D721Med (cell line): ENCODE data around the gene LCN9.
"Not testable (repeated sequence)": the region's sequence is repeated elsewhere in the genome, so short reads cannot be mapped to it uniquely, and the experiment has no call there.

Source experiments
- DNase-seq: peaks from one replicate; pipeline ENCODE4 v3.0.0; 2011; ENCODE audit warnings: low spot score; ENCODE audit not compliant: insufficient read length
- FAIRE-seq: peaks from 2 replicates; lab custom pipeline; 2011; peaks lifted over from hg19 to GRCh38; lab: Jason Lieb, UNC
- CTCF ChIP-seq: IDR thresholded peaks from 2 replicates; pipeline ENCODE4 v1.5.1; 2012; ENCODE audit warnings: mild to moderate bottlenecking, control low read depth; ENCODE audit not compliant: insufficient read depth; ENCODE audit errors: missing control alignments

The LCN9 gene

DNA sequence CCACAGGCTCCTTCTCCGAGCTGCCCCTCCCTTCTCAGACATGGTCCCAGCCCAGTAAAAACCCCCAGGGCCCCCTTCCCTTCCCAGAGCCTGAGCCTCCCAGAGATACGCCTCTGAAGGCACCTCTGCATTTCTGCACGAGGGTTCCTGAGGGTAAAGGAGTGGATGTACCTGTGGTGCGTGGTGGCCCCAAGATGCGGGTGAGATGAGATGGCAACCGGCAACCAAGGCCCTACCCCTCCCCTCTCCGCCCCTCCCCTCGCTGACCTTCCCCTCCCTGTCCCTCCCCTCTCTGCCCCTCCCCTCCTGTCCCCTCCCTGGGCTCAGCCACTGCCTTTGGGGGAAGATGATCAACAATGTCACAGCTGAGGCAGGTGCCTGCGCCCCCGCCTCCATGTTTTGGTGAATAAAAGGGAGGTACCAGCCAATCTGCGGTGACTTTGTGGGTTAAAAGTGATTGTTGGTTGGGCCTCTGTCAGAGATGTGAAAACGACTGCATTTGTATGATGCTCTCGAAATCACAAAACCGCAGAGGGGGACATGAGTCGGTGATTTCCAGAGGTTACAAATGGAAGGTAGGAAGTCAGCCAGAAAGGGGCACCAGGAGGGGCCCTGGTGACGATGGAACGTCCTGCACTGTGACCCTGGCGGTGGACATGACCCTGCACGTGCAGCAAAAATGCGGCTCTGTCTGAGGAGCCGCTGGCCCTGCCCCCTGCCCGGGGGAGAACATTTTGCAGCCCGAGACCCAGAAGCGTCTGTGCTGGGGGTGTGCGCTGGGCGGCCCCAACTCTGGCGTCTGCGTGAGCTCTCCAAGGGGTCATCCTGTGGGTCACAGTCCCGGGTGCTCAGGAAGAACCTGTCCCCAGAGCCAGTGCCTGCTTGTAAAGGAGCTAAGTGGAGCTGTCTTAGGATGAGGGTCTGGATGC is 3.7 kb downstream of the LCN9 start:
- TF ChIP-seq CTCF: no peak
- FAIRE-seq: no peak

DNA sequence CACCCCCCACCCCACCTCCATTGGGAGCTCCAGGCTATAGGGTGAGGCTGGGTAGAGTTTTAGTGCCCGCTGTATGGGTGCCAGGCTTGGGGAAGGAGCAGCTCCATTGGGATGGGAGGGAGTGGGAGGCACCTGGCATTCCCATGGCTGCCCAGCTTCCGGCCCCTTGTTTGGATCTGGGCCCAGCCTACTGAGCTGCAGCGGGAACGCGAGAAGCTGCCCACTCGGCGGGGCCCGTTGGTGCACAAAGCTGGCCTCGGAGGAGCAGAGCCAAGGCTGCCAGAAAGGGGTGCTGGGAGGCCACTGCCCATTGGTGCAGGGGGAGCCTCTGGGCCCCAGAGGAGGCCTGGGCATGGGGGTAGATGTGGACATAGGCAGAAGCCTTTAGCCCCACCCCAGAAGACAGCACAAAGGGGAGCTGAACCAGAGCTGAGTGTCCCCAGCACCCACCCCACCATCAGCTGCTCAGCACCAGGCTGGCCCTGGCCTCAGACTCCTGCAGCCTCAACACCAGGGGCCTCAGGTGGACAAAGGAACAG is 4.4 kb downstream of the LCN9 start:
- DNase-seq (no peak), FAIRE-seq (no peak)
- no peak for TF ChIP-seq CTCF

More for the DNA sequence above, 3.7 kb downstream of the LCN9 start:
- DNase-seq: no peak

- not testable (repeated sequence) for DNase-seq, FAIRE-seq
Observed at GRCh38 chr9:135669018-135669417, 5.9 kb downstream of the LCN9 start.

GRCh38 chr9:135669616-135670285 is 6.6 kb downstream of the LCN9 start:
- no peak for TF ChIP-seq CTCF
- no peak for DNase-seq
- no peak for FAIRE-seq

GRCh38 chr9:135670721-135671590 is 7.8 kb downstream of the LCN9 start:
- TF ChIP-seq CTCF: no peak
- no peak for FAIRE-seq
- no peak for DNase-seq

GRCh38 chr9:135671591-135672041 is 8.5 kb downstream of the LCN9 start:
- FAIRE-seq (no peak), DNase-seq (peak; percentile 16)
- no peak for TF ChIP-seq CTCF

DNA sequence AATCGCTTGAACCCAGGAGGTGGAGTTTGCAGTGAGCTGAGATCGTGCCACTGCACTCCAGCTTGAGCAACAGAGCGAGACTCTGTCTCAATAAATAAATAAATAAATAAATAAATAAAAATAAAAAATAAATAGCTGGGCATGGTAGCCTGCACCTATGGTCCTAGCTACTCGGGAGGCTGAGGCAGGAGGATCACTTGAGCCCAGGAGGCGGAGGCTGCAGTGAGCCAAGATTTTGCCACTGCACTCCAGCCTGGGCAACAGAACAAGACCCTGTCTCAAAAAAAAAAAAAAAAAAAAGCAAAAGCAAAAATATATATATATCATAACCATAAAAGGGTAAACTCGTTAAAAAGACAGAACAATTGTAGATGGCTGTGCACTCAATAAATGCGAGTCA is 9.7 kb downstream of the LCN9 start:
- not testable (repeated sequence) for DNase-seq, FAIRE-seq
